H1 (cell line): Measurements from ENCODE around the gene YLPM1. TPM values are rescaled to one million over a fixed set of nuclear protein-coding genes. Genes with fewer than 3 reads are reported as not detected.
A peak's percentile ranks its signal among the peaks of the same experiment; 100 is the strongest.

Source experiments
- CTCF ChIA-PET: fragments of 300-600 bp; sonication (Branson Sonifier 250); formaldehyde crosslinking; loops from one replicate; lab custom pipeline; 2021; ENCODE audit not compliant: partially characterized antibody; lab: Charles Lee
- POLR2A ChIA-PET: fragments of 300-600 bp; sonication (Branson Sonifier 250); formaldehyde crosslinking; loops from one replicate; lab custom pipeline; 2021; ENCODE audit warnings: inconsistent platforms; ENCODE audit not compliant: partially characterized antibody; lab: Charles Lee
- DNase-seq, 2 experiments: peaks; one replicate each; pipeline versions ENCODE4 v3.0.0 to v3.0.0-alpha.2; 2010 to 2022; ENCODE audit warnings: low spot score in 2 of 2, low read depth in 1 of 2, mixed read lengths in 1 of 2
- FAIRE-seq: peaks from 2 replicates; lab custom pipeline; 2011; peaks lifted over from hg19 to GRCh38; lab: Jason Lieb, UNC
- H2AFZ ChIP-seq: 2 replicates; pipeline ENCODE4 v1.8.1; 2012; ENCODE audit warnings: low read length, inconsistent platforms
- H2AK5ac ChIP-seq: 2 replicates; pipeline ENCODE4 v1.6.1; 2013; ENCODE audit warnings: low read depth, low read length
- H2BK120ac ChIP-seq: replicated peaks from 2 replicates; pipeline ENCODE3; 2013; ENCODE audit warnings: low read depth, low read length, inconsistent platforms
- H2BK12ac ChIP-seq: 2 replicates; pipeline ENCODE4 v1.6.1; 2013; ENCODE audit warnings: low read depth, low read length
- H2BK15ac ChIP-seq: 2 replicates; pipeline ENCODE4 v1.6.1; 2013; ENCODE audit warnings: low read length
- H2BK20ac ChIP-seq: 2 replicates; pipeline ENCODE4 v1.6.1; 2013; ENCODE audit warnings: low read length
- H2BK5ac ChIP-seq: 2 replicates; pipeline ENCODE4 v1.6.1; 2013; ENCODE audit warnings: low read depth, low read length
- H3K14ac ChIP-seq: 2 replicates; pipeline ENCODE4 v1.6.1; 2013; ENCODE audit warnings: inconsistent platforms; ENCODE audit not compliant: insufficient read length
- H3K18ac ChIP-seq: 2 replicates; pipeline ENCODE4 v1.6.1; 2013; ENCODE audit warnings: low read length; ENCODE audit errors: extremely low read depth
- H3K23ac ChIP-seq: 2 replicates; pipeline ENCODE4 v1.6.1; 2013; ENCODE audit warnings: inconsistent platforms; ENCODE audit not compliant: insufficient read length
- H3K23me2 ChIP-seq: 2 replicates; pipeline ENCODE4 v1.6.1; 2013; ENCODE audit warnings: low read depth, low read length
- H3K27ac ChIP-seq: 2 replicates; pipeline ENCODE4 v1.6.1; 2011; ENCODE audit warnings: low read depth, low read length, inconsistent platforms
- H3K27me3 ChIP-seq, 4 experiments: replicated peaks in 1 of 4; 1 replicate in 1 of 4; 2 replicates in 3 of 4; pipeline versions ENCODE4 v1.6.1 to v1.8.1; 2011 to 2013; ENCODE audit warnings: low read length in 3 of 4, mild to moderate bottlenecking in 3 of 4, inconsistent platforms in 2 of 4, mixed read lengths in 2 of 4, moderate library complexity in 1 of 4; ENCODE audit not compliant: control insufficient read depth in 3 of 4, insufficient read depth in 3 of 4; ENCODE audit errors: extremely low read depth in 1 of 4
- H3K36me3 ChIP-seq, 4 experiments: 2 replicates each; pipeline versions ENCODE4 v1.6.1 to v1.8.1; 2011 to 2013; ENCODE audit warnings: mild to moderate bottlenecking in 4 of 4, low read length in 3 of 4, moderate library complexity in 2 of 4, control low read depth in 1 of 4, inconsistent platforms in 1 of 4; ENCODE audit not compliant: insufficient read depth in 4 of 4, control insufficient read depth in 2 of 4
- H3K4ac ChIP-seq: replicated peaks from 2 replicates; pipeline ENCODE3; 2013; ENCODE audit warnings: low read length, low read depth, mixed read lengths, inconsistent platforms; ENCODE audit not compliant: insufficient read length
- H3K4me1 ChIP-seq, 4 experiments: replicated peaks in 1 of 4; 1 replicate in 1 of 4; 2 replicates in 3 of 4; pipeline versions ENCODE4 v1.6.1 to v1.8.1; 2011 to 2013; ENCODE audit warnings: low read length in 3 of 4, inconsistent platforms in 2 of 4, mixed read lengths in 1 of 4; ENCODE audit not compliant: insufficient read depth in 4 of 4, control insufficient read depth in 3 of 4
- H3K4me2 ChIP-seq, 2 experiments: 2 replicates each; pipeline versions ENCODE4 v1.6.1 to v1.8.1; 2011 to 2013; ENCODE audit warnings: low read depth in 2 of 2, low read length in 2 of 2, control low read depth in 1 of 2, inconsistent platforms in 1 of 2, mild to moderate bottlenecking in 1 of 2; ENCODE audit not compliant: insufficient read depth in 1 of 2
- H3K4me3 ChIP-seq, 4 experiments: fragments of 200-600, 300-600 bp in 1 of 4; sonication (generic), shearing (Covaris generic), sonication (Bioruptor Twin) in 1 of 4; 2 replicates each; pipeline versions ENCODE4 v1.5.1 to v1.8.1; 2011 to 2016; ENCODE audit warnings: low read length in 4 of 4, low read depth in 3 of 4, control low read depth in 2 of 4, inconsistent platforms in 2 of 4, mild to moderate bottlenecking in 2 of 4, mixed read lengths in 1 of 4, moderate library complexity in 1 of 4; ENCODE audit not compliant: insufficient read depth in 2 of 4; ENCODE audit errors: extremely low read depth in 1 of 4
- H3K56ac ChIP-seq: replicated peaks from 2 replicates; pipeline ENCODE3; 2013; ENCODE audit warnings: low read depth, mild to moderate bottlenecking, mixed read lengths, low read length, inconsistent platforms; ENCODE audit not compliant: insufficient read length
- H3K79me1 ChIP-seq: 2 replicates; pipeline ENCODE4 v1.6.1; 2013; ENCODE audit warnings: low read depth, low read length, control low read depth
- H3K79me2 ChIP-seq, 2 experiments: 2 replicates each; pipeline versions ENCODE4 v1.6.1 to v1.8.1; 2012 to 2013; ENCODE audit warnings: low read length in 2 of 2, mild to moderate bottlenecking in 2 of 2, inconsistent platforms in 1 of 2; ENCODE audit not compliant: insufficient read depth in 2 of 2, control insufficient read depth in 1 of 2
- H3K9ac ChIP-seq, 4 experiments: replicated peaks in 1 of 4; 1 replicate in 1 of 4; 2 replicates in 3 of 4; pipeline versions ENCODE4 v1.6.1 to v1.8.1; 2011 to 2013; ENCODE audit warnings: low read depth in 3 of 4, low read length in 3 of 4, control low read depth in 2 of 4, mild to moderate bottlenecking in 2 of 4, moderate library complexity in 2 of 4, inconsistent platforms in 1 of 4; ENCODE audit errors: extremely low read depth in 1 of 4
- H3K9me3 ChIP-seq, 2 experiments: 2 replicates each; pipeline versions ENCODE4 v1.6.1 to v1.8.1; 2012 to 2013; ENCODE audit warnings: mild to moderate bottlenecking in 2 of 2, moderate library complexity in 2 of 2, control low read depth in 1 of 2, inconsistent platforms in 1 of 2, low read depth in 1 of 2, low read length in 1 of 2, mixed read lengths in 1 of 2; ENCODE audit not compliant: insufficient read depth in 2 of 2
- H4K20me1 ChIP-seq, 2 experiments: replicated peaks in 1 of 2; 2 replicates each; pipeline versions ENCODE3 to v1.8.1; 2011 to 2013; ENCODE audit warnings: inconsistent platforms in 2 of 2, low read length in 2 of 2, mild to moderate bottlenecking in 1 of 2; ENCODE audit not compliant: insufficient read depth in 2 of 2, control insufficient read depth in 1 of 2
- H4K5ac ChIP-seq: 2 replicates; pipeline ENCODE4 v1.6.1; 2013; ENCODE audit warnings: low read length, low read depth, mixed read lengths, inconsistent platforms; ENCODE audit not compliant: insufficient read length
- H4K8ac ChIP-seq: 2 replicates; pipeline ENCODE4 v1.8.0; 2013; ENCODE audit warnings: mild to moderate bottlenecking, moderate library complexity, low read length, inconsistent platforms; ENCODE audit not compliant: insufficient read depth; ENCODE audit errors: extremely low read depth
- H4K91ac ChIP-seq: replicated peaks from 2 replicates; pipeline ENCODE3; 2013; ENCODE audit warnings: low read length, mixed read lengths, inconsistent platforms; ENCODE audit not compliant: insufficient read length
- KDM5A ChIP-seq: fragments of 200-600 bp; IDR thresholded peaks from 2 replicates; pipeline ENCODE4 v1.7.1; 2012; ENCODE audit warnings: mild to moderate bottlenecking, low read length, inconsistent platforms, mixed read lengths
- WGBS, 2 experiments: shearing (Covaris generic) in 1 of 2; methylation state at CpG; one replicate each; pipeline versions ENCODE4 v1.1.6 to v1.1.7; 2013 to 2015; ENCODE audit warnings: low lambda C conversion rate in 2 of 2, mixed read lengths in 2 of 2, inconsistent platforms in 1 of 2, low coverage in 1 of 2, missing lambda C conversion rate in 1 of 2; ENCODE audit not compliant: insufficient replicate concordance in 2 of 2, insufficient coverage in 1 of 2, insufficient read length in 1 of 2; ENCODE audit errors: extremely low coverage in 1 of 2, missing lambda C conversion rate in 1 of 2; 5-methylcytosine and 5-hydroxymethylcytosine counted together
- long read RNA-seq, 2 experiments: library from RNA in 1 of 2; library from capped mRNA in 1 of 2; stranded (forward); transcript quantifications; one replicate each; pipeline ENCODE4 v2.0.0, GENCODE V29; 2021; ENCODE audit warnings: inconsistent platforms in 1 of 2
- polyA minus RNA-seq, 3 experiments: library from RNA; depleted of rRNA, polyadenylated mRNA; stranded (reverse); fragments of >200 nt; gene quantifications; 1 replicate in 2 of 3; 2 replicates in 1 of 3; pipeline ENCODE4 v1.2.3, GENCODE V29; 2011
- polyA plus RNA-seq, 7 experiments: library from polyadenylated mRNA; depleted of rRNA in 3 of 7; stranded (reverse) in 5 of 7; unstranded in 2 of 7; fragments of >200 nt in 5 of 7; fragments of 200-250 nt in 2 of 7; gene quantifications; 1 replicate in 5 of 7; 2 replicates in 1 of 7; 4 replicates in 1 of 7; pipeline versions ENCODE4 v1.2.1 to v1.2.3, GENCODE V29; 2011 to 2013; ENCODE audit warnings: missing spikeins in 2 of 7, mixed read lengths in 2 of 7
- total RNA-seq: library from RNA; stranded (reverse); fragmentation: NEBNext Ultra II Directional; extraction: Animal tissue kit (Norgen Biotek cat#: 25700); gene quantifications from 2 replicates; pipeline ENCODE4 v1.2.1, GENCODE V29; 2021

Gene YLPM1, protein sequence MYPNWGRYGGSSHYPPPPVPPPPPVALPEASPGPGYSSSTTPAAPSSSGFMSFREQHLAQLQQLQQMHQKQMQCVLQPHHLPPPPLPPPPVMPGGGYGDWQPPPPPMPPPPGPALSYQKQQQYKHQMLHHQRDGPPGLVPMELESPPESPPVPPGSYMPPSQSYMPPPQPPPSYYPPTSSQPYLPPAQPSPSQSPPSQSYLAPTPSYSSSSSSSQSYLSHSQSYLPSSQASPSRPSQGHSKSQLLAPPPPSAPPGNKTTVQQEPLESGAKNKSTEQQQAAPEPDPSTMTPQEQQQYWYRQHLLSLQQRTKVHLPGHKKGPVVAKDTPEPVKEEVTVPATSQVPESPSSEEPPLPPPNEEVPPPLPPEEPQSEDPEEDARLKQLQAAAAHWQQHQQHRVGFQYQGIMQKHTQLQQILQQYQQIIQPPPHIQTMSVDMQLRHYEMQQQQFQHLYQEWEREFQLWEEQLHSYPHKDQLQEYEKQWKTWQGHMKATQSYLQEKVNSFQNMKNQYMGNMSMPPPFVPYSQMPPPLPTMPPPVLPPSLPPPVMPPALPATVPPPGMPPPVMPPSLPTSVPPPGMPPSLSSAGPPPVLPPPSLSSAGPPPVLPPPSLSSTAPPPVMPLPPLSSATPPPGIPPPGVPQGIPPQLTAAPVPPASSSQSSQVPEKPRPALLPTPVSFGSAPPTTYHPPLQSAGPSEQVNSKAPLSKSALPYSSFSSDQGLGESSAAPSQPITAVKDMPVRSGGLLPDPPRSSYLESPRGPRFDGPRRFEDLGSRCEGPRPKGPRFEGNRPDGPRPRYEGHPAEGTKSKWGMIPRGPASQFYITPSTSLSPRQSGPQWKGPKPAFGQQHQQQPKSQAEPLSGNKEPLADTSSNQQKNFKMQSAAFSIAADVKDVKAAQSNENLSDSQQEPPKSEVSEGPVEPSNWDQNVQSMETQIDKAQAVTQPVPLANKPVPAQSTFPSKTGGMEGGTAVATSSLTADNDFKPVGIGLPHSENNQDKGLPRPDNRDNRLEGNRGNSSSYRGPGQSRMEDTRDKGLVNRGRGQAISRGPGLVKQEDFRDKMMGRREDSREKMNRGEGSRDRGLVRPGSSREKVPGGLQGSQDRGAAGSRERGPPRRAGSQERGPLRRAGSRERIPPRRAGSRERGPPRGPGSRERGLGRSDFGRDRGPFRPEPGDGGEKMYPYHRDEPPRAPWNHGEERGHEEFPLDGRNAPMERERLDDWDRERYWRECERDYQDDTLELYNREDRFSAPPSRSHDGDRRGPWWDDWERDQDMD (N-terminal part only)
- 69.0 and 71.7 TPM in 2 replicates for total RNA-seq
- 13.5 and 14.7 TPM in 2 replicates for polyA plus RNA-seq (2011; rRNA removed)
- polyA plus RNA-seq (2011; cell fraction: cytosol; rRNA removed) = 12.5 TPM
- 29.2 TPM for polyA plus RNA-seq (2011; cell fraction: nucleus; rRNA removed)
- polyA plus RNA-seq (2012, experiment 1 of 2) = 46.7 to 54.5 TPM (median 50.0 TPM) in 4 replicates
- 6.2 TPM for polyA plus RNA-seq (2012, experiment 2 of 2)
- polyA plus RNA-seq (2013, experiment 1 of 2) = 42.0 TPM
- 35.5 TPM for polyA plus RNA-seq (2013, experiment 2 of 2)
- 22.1 and 23.8 TPM in 2 replicates for polyA minus RNA-seq (2011; rRNA and poly(A)+ RNA removed)
- polyA minus RNA-seq (2011; cell fraction: cytosol; rRNA and poly(A)+ RNA removed) = 20.1 TPM
- polyA minus RNA-seq (2011; cell fraction: nucleus; rRNA and poly(A)+ RNA removed) = 65.2 TPM
- long read RNA-seq, experiment 1, partial matches to known transcripts = 22 of 27 reads
- long read RNA-seq, experiment 1, other reads (novel, unspliced or antisense) = 4 of 27 reads
- long read RNA-seq, experiment 2, partial matches to known transcripts = 4 of 4 reads
- long read RNA-seq, experiment 2, other reads (novel, unspliced or antisense) = 0 of 4 reads

- peak within 1 kb of the TSS; percentile 53; the same call in 1 of the 2 replicates for H2AK5ac ChIP-seq
- H4K20me1 ChIP-seq = peaks cover 4 to 12% of the 10 kb centered on the region in 2 experiments
- H3K4me2 ChIP-seq = peak within 1 kb of the TSS; percentile 77 to 91
- H3K27ac ChIP-seq = peak within 1 kb of the TSS; percentile 38; the same call in 1 of the 2 replicates
- CTCF ChIA-PET = interaction anchor here (0.6 to 3.0 kb wide), 22 partner anchors 9 to 1111 kb away, joined by 3 to 11 read pairs (median 4); partner anchors contain the start of gene LTBP2
- peak; percentile 75 to 89 for DNase-seq
- peaks cover 10% of the 10 kb centered on the region for H3K23me2 ChIP-seq
- WGBS, 2 experiments = 2% methylated on average over 49 of the region's 76 CpGs; no CpG with 5 or more reads in 1 of the 2 experiments
- H3K36me3 ChIP-seq = peaks cover 0 to 3% (median 0%) of the 10 kb centered on the region in 4 experiments; a peak in 2 of 8 replicates
- H2BK5ac ChIP-seq = peak within 1 kb of the TSS; percentile 52; the same call in 1 of the 2 replicates
- H3K79me1 ChIP-seq = peaks cover 3% of the 10 kb centered on the region; the same call in 1 of the 2 replicates
- POLR2A ChIA-PET = interaction anchor here (0.6 to 2.9 kb wide), 14 partner anchors 8 to 1296 kb away, joined by 3 to 17 read pairs (median 3); partner anchors contain the start of gene DLST
- peak within 1 kb of the TSS; percentile 72 to 92 (median 78) for H3K4me3 ChIP-seq
- H2AFZ ChIP-seq = peak within 1 kb of the TSS; percentile 92
- peak within 1 kb of the TSS; percentile 47 to 90 (median 86) for H3K9ac ChIP-seq
- peaks cover 0 to 3% (median 0%) of the 10 kb centered on the region in 4 experiments; a peak in 1 of 7 replicates for H3K4me1 ChIP-seq
- H2BK12ac ChIP-seq = no peak within 1 kb of the TSS
- peaks cover 23 to 48% of the 10 kb centered on the region in 2 experiments for H3K79me2 ChIP-seq
- no peak within 1 kb of the TSS for H2BK15ac ChIP-seq
- H4K5ac ChIP-seq = peak within 1 kb of the TSS; percentile 93
- H3K23ac ChIP-seq = no peak within 1 kb of the TSS
- peak within 1 kb of the TSS; percentile 96 for H4K8ac ChIP-seq
- no peak within 1 kb of the TSS for H3K56ac ChIP-seq
- no peak within 1 kb of the TSS for H3K4ac ChIP-seq
- H3K14ac ChIP-seq = no peak within 1 kb of the TSS
- H3K27me3 ChIP-seq = no peaks in the 10 kb centered on the region
- peak within 1 kb of the TSS; percentile 3 for H4K91ac ChIP-seq
- peak within 1 kb of the TSS; percentile 19; the same call in 1 of the 2 replicates for H3K18ac ChIP-seq
- peak; percentile 68 for FAIRE-seq
- H2BK20ac ChIP-seq = no peak within 1 kb of the TSS
- no peaks in the 10 kb centered on the region for H3K9me3 ChIP-seq
- peak within 1 kb of the TSS; percentile 33 for H2BK120ac ChIP-seq
- 0 out of 2 replicates have a peak, but pooled peaks have one; percentile 38 for TF ChIP-seq KDM5A
Measured at GRCh38 chr14:74762917-74763802, at the start of gene YLPM1. Gene YLPM1 (plus strand): TSS chr14:74763316. CDS start chr14:74763490, 174 bp downstream.
